Activated T-cell treated with anti-CD3 and anti-CD28 coated beads, Interleukin-2, amount 50 U/mL, for 72 hours (primary cell): Measurements from ENCODE around the gene ALKBH7. TPM values are rescaled to one million over a fixed set of nuclear protein-coding genes. Genes with fewer than 3 reads are reported as not detected.
A peak's percentile ranks its signal among the peaks of the same experiment; 100 is the strongest.
"Not testable (repeated sequence)": the region's sequence is repeated elsewhere in the genome, so short reads cannot be mapped to it uniquely, and the experiment has no call there.

ENCODE experiments used
- ATAC-seq, 2 donors: fragments of 150-1000 bp; cut with Tn5 transposase; replicated peaks in 1 of 2; 2 replicates each; pipeline ENCODE4 v1.10.0; 2021; ENCODE audit warnings: moderate library complexity in 2 of 2, mild to moderate bottlenecking in 1 of 2
- DNase-seq, 2 donors: peaks; one replicate each; pipeline ENCODE4 v3.0.0; 2021 to 2022; ENCODE audit warnings: mixed read lengths in 1 of 2
- H3K27ac Mint-ChIP-seq: one replicate; pipeline ENCODE4 v1.8.0; 2022; ENCODE audit warnings: mild to moderate bottlenecking, moderate library complexity, mixed read lengths
- H3K27me3 Mint-ChIP-seq: one replicate; pipeline ENCODE4 v1.8.0; 2022; ENCODE audit warnings: low read depth, mixed read lengths
- H3K36me3 Mint-ChIP-seq, 2 donors: one replicate each; pipeline ENCODE4 v1.8.0; 2022; ENCODE audit warnings: mixed read lengths in 2 of 2, mild to moderate bottlenecking in 1 of 2; ENCODE audit not compliant: insufficient read depth in 2 of 2
- H3K4me1 Mint-ChIP-seq: one replicate; pipeline ENCODE4 v1.8.0; 2022; ENCODE audit warnings: low read depth, mixed read lengths
- H3K4me3 Mint-ChIP-seq, 2 donors: one replicate each; pipeline ENCODE4 v1.8.0; 2022; ENCODE audit warnings: mild to moderate bottlenecking in 2 of 2, mixed read lengths in 2 of 2, moderate library complexity in 2 of 2
- H3K9me3 Mint-ChIP-seq, 2 donors: one replicate each; pipeline ENCODE4 v1.8.0; 2022; ENCODE audit warnings: mixed read lengths in 2 of 2
- total RNA-seq, 2 donors: library from RNA; stranded (reverse); gene quantifications; one replicate each; pipeline ENCODE4 v1.2.3, GENCODE V29; 2022

The ALKBH7 gene, protein sequence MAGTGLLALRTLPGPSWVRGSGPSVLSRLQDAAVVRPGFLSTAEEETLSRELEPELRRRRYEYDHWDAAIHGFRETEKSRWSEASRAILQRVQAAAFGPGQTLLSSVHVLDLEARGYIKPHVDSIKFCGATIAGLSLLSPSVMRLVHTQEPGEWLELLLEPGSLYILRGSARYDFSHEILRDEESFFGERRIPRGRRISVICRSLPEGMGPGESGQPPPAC
- total RNA-seq, result 10 to 100 TPM; 60.5 to 65.2 TPM

DNA sequence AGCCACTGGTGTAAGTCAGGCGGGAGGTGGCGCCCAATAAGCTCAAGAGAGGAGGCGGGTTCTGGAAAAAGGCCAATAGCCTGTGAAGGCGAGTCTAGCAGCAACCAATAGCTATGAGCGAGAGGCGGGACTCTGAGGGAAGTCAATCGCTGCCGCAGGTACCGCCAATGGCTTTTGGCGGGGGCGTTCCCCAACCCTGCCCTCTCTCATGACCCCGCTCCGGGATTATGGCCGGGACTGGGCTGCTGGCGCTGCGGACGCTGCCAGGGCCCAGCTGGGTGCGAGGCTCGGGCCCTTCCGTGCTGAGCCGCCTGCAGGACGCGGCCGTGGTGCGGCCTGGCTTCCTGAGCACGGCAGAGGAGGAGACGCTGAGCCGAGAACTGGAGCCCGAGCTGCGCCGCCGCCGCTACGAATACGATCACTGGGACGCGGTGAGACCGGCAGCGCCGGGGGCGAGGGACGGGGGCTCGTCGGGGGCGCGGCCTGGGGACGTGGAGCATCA is at the start of gene ALKBH7:
Gene ALKBH7 (plus strand): TSS at position 201 of the 502 bp plus-strand sequence. CDS start 27 bp downstream, at position 228.
- no peaks in the 10 kb centered on the region for H3K9me3 Mint-ChIP-seq
- H3K36me3 Mint-ChIP-seq, result peaks cover 0 to 6% of the 10 kb centered on the region in 2 donors
- H3K27me3 Mint-ChIP-seq, result no peaks in the 10 kb centered on the region
- peak; percentile 83 to 85 for ATAC-seq
- H3K27ac Mint-ChIP-seq, result peak within 1 kb of the TSS; percentile 83
- H3K4me1 Mint-ChIP-seq, result peaks cover 25% of the 10 kb centered on the region
- peak within 1 kb of the TSS; percentile 93 to 94 for H3K4me3 Mint-ChIP-seq
- peak; percentile 95 to 99 for DNase-seq

DNA sequence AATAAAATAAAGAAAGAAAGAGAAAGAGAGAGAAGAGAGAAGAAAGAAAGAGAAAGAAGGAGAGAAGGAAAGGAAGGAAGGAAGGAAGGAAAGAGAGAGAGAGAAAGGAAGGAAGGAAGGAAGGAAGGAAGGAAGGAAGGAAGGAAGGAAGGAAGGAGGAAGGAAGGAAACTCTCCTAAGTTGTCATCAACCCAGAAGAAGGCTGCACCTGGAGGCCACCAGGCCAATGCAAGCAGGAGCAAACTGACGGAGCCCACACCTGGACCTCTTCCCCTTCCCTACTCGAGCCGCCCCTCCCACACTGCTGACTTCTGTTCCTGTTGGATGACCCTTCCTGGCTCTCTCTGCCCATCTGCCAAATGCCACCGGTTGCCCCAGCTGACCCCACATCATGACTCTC is 47.8 kb upstream of the ALKBH7 start:
- Mint-ChIP-seq H3K27me3 (no peaks in the 10 kb centered on the region), H3K9me3 (peaks cover 0 to 2% of the 10 kb centered on the region in 2 donors), H3K36me3 (peaks cover 0 to 1% of the 10 kb centered on the region in 2 donors), H3K27ac (no peak overlapping the region), H3K4me1 (peaks cover 4% of the 10 kb centered on the region), H3K4me3 (no peak overlapping the region)
- ATAC-seq (no peak), DNase-seq (no peak)

DNA sequence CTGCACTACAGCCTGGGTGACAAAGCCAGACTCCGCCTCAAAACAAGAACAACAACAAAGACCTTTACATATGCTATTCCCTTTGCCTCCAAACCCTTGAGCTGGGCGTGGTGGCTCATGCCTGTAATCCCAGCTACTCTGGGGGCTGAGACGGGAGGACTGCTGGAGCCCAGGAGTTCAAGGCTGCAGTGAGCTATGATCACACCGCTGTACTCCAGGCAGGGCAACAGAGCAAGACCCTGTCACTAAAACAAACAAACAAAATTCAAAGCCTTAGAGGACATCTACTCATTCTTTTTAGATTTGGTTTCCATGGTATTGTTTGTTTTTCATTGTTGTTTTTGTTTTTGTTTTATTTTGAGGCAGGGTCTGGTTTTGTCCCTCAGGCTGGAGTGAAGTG is 47.0 kb upstream of the ALKBH7 start:
- ATAC-seq, result no peak
- no peaks in the 10 kb centered on the region for H3K27me3 Mint-ChIP-seq
- no peak for DNase-seq
- no peak overlapping the region for H3K27ac Mint-ChIP-seq
- H3K4me1 Mint-ChIP-seq, result peaks cover 4% of the 10 kb centered on the region
- H3K9me3 Mint-ChIP-seq, result peaks cover 0 to 2% of the 10 kb centered on the region in 2 donors
- H3K36me3 Mint-ChIP-seq, result peaks cover 0 to 1% of the 10 kb centered on the region in 2 donors
- H3K4me3 Mint-ChIP-seq, result no peak overlapping the region

DNA sequence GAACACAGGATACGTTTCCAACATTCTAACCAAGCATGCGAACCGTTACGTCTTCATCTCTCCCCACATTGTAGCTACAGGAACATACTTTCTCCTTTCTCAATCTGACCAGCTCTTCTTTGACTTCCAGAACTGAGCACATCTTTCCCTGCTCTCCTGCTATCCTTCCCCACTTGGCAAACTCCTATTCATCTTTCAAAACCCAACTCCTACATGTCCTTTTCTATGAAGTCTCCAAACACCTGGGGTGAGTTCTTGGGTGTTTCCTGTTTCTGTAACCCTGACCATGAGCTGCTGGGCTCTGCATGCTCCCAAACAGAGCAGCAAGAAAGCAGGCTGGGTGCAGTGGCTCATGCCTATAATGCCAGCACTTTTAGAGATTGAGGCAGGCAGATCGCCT is 45.8 kb upstream of the ALKBH7 start:
- Mint-ChIP-seq H3K36me3 (peaks cover 0 to 1% of the 10 kb centered on the region in 2 donors), H3K9me3 (peaks cover 0 to 2% of the 10 kb centered on the region in 2 donors), H3K4me1 (peaks cover 4% of the 10 kb centered on the region), H3K4me3 (no peak overlapping the region), H3K27ac (no peak overlapping the region), H3K27me3 (no peaks in the 10 kb centered on the region)
- no peak for ATAC-seq
- DNase-seq, result no peak

DNA sequence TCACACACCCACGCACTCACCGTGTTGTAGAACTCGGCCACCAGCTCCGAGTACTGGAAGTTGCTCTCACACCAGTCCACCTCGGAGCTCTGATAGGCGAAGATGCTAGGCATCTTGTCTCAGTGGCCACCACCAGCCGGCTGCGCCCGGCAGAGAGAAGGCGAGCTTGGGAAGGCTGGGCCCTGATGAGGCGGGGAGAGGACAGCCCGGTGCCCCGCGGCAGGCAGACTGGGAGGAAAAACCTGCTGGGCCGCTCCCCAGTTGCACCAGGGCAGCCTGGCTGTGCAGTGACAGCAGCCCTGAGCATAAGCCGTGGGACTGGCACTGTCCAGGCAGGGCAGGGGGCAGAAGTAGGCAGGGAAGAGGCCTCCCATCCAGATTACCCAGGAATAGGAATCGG is 39.2 kb upstream of the ALKBH7 start, which contains the start of gene ACER1:
Gene ACER1 (minus strand): TSS at position 174 of the 400 bp plus-strand sequence. CDS start 61 bp downstream, at position 113.
- H3K27me3 Mint-ChIP-seq, result no peaks in the 10 kb centered on the region
- ATAC-seq (no peak), DNase-seq (no peak)
- H3K27ac Mint-ChIP-seq, result no peak within 1 kb of the TSS
- no peaks in the 10 kb centered on the region for H3K36me3 Mint-ChIP-seq
- no peaks in the 10 kb centered on the region for H3K4me1 Mint-ChIP-seq
- H3K9me3 Mint-ChIP-seq, result no peaks in the 10 kb centered on the region
- no peak within 1 kb of the TSS for H3K4me3 Mint-ChIP-seq

DNA sequence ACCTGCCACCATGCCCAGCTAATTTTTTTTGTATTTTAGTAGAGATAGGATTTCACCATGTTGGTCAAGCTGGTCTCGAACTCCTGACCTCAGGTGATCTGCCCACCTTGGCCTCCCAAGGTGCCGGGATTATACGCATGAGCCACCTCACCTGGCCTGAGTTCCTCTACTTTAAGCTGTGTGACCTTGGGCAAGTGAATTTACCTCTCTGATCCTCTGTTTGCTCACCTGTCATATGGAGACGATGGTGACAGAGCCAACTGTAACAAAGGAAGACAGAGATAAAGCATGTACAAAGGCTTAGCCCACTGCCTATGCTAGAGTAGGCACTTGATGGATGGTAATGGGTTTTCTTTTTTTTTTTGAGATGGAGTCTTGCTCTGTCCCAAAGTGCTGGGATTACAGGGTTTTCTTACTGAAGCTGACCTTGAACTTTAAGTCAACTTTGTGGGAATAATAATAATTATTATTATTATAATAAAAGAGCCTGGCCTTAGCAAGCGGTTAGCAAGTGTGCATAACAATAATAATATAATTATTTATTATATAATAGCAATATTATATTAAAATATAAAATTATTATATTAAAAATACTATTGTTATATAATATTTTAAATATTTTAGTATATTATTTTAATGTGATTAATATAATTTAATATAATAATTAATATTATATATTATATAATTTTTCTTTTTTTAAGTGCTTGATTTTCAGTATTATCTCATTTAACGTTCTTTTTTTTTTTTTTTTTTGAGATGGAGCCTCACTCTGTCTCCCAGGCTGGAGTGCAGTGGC is 37.9 kb upstream of the ALKBH7 start:
- H3K27ac Mint-ChIP-seq, result no peak overlapping the region
- DNase-seq, result no peak
- no peak for ATAC-seq

DNA sequence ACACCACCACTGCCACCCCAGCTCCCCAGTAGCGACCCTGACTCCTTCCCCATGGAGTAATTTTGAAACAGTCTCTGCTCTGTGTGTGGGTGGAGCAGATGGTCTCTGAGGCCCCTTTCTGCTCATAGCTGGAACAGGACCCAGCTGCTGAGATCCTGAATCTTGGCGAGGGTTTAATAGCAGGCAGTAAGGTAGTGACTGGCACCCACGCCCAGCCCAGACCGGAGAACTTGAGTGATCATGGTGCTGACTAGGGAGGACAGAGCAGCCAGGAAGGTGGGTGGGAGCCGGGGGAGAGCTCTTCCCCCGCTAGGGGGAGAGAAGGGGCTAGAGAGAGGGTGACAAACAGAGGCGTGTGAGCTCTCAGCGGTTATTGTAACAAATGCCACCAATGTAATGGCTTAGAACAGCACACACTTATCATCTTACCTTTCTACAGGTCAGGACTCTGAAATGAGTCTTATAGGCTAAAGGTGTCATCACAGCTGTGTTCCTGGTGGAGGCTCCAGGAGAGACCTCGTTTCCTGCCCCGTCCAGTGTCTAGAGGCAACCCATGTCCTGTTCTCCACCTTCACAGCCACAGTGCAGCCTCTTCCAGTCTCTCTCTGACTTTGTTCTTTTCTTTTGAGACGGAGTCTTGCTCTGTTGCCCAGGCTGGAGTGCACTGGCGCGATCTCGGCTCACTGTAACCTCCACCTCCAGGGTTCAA is 31.9 kb upstream of the ALKBH7 start:
- H3K36me3 Mint-ChIP-seq, result peaks cover 0 to 4% of the 10 kb centered on the region in 2 donors
- peaks cover 1 to 4% of the 10 kb centered on the region in 2 donors for H3K9me3 Mint-ChIP-seq
- no peaks in the 10 kb centered on the region for H3K27me3 Mint-ChIP-seq
- peak in 1 of 2 donors; percentile 13 for DNase-seq
- no peak overlapping the region for H3K27ac Mint-ChIP-seq
- H3K4me3 Mint-ChIP-seq, result peak overlapping the region in 1 of 2 donors; percentile 31
- H3K4me1 Mint-ChIP-seq, result peaks cover 13% of the 10 kb centered on the region
- peak; percentile 39 to 55 for ATAC-seq

More for the DNA sequence above, 37.9 kb upstream of the ALKBH7 start:
- no peaks in the 10 kb centered on the region for H3K4me1 Mint-ChIP-seq
- no peaks in the 10 kb centered on the region for H3K27me3 Mint-ChIP-seq
- no peak overlapping the region for H3K4me3 Mint-ChIP-seq
- no peaks in the 10 kb centered on the region for H3K36me3 Mint-ChIP-seq
- peaks cover 0 to 1% of the 10 kb centered on the region in 2 donors for H3K9me3 Mint-ChIP-seq

DNA sequence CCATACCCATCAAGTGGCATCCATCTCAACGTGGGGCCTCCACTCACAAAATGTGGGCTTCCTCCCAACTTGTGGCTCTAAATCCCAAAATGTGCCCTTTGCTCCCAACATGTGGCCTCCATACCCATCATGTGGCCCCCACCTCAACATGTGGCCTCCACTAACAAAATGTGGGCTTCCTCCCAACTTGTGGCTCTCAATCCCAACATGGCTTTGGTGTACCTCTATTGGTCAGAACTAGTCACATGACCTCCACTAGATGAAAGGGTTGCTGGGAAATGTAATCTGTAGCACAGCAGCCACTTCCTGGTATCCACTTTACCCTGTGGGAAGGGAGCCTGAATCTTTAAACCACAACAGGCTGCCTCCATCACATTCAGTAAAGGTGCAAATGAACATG is 29.1 kb upstream of the ALKBH7 start:
- no peak for DNase-seq
- H3K4me1 Mint-ChIP-seq, result peaks cover 13% of the 10 kb centered on the region
- no peak overlapping the region for H3K27ac Mint-ChIP-seq
- ATAC-seq, result no peak
- peaks cover 0 to 4% of the 10 kb centered on the region in 2 donors for H3K36me3 Mint-ChIP-seq
- H3K9me3 Mint-ChIP-seq, result peaks cover 1 to 4% of the 10 kb centered on the region in 2 donors
- no peak overlapping the region for H3K4me3 Mint-ChIP-seq
- H3K27me3 Mint-ChIP-seq, result no peaks in the 10 kb centered on the region

DNA sequence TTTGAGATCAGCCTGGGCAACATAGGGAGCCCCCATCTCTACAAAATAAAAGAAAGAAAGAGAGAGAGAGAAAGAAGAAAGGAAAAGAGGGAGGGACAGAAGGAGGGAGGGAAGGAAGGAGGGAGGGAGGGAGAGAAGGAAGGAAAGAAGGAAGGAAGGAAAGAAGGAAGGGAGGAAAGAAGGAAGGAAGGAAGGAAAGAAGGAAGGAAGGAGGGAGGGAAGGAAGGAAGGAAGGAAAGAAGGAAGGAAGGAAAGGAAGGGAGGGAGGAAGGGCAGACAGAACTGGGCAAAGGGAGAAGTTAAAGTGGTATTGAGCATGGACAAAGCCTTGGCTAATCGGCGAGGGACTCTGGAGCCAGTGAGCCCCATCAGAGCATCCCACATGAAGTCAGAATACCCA is 23.3 kb upstream of the ALKBH7 start:
- H3K27me3 Mint-ChIP-seq, H3K4me3 Mint-ChIP-seq, DNase-seq, H3K36me3 Mint-ChIP-seq, H3K4me1 Mint-ChIP-seq, H3K27ac Mint-ChIP-seq, H3K9me3 Mint-ChIP-seq, ATAC-seq: not testable (repeated sequence)

DNA sequence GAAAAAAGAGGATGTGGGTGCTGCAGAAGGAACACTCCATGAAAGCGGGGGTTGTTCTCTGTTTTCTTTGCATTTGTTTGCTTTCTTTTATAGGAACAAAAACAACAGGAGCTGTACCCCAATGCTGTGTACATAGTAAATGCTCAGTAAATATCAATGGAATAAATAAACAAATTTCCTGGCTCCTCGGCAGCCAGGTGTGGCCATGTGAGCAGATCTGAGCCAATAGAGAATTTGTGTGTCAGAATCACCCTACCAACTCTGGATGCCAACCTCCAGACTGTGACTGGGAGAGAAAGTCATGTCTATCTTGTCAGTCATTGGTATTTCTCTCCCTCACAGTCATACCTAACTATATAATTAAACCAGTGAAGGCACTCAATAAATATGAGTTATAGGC is 21.9 kb upstream of the ALKBH7 start:
- no peaks in the 10 kb centered on the region for H3K4me1 Mint-ChIP-seq
- ATAC-seq (no peak), DNase-seq (no peak)
- peaks cover 0 to 2% of the 10 kb centered on the region in 2 donors for H3K36me3 Mint-ChIP-seq
- no peaks in the 10 kb centered on the region for H3K9me3 Mint-ChIP-seq
- H3K4me3 Mint-ChIP-seq, result no peak overlapping the region
- no peaks in the 10 kb centered on the region for H3K27me3 Mint-ChIP-seq
- H3K27ac Mint-ChIP-seq, result no peak overlapping the region

DNA sequence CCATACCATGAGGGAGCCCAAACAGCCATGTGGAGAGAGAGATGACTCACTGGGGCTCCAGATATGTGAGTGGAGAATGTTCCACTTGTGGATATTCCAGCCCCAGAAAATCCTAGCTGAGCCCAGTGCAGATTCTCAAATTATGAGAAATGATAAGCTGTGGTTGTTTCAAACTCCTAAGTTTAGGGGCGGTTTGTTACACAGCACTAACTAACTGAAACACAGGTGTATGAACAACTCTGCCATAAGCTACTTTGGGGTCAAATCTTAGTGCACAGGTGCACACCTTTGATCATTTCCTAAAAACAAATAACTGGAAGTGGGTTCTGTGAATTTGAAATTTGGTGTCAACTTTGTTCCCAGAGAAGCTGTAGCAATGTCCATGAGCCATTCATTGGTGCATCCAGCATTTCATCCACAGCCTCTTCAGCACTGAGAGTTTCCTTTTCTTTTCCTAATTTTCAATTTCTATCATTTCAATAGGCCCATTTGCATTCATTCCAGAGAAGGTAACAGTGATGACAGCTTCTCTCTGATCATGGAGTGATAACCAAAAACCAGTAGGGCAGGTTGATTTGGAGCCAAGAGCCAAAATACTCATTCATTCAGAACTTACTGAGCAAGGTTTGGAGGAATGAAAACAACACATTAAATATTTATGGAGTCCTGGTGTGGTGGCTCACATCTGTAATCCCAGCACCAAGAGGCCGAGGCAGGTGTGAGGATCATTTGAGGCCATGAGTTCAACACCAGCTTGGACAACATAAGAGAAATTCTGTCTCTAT is 20.0 kb upstream of the ALKBH7 start:
- DNase-seq (no peak), ATAC-seq (no peak)
- Mint-ChIP-seq H3K4me1 (no peaks in the 10 kb centered on the region), H3K27ac (no peak overlapping the region), H3K4me3 (no peak overlapping the region), H3K27me3 (no peaks in the 10 kb centered on the region), H3K9me3 (no peaks in the 10 kb centered on the region), H3K36me3 (peaks cover 0 to 2% of the 10 kb centered on the region in 2 donors)

DNA sequence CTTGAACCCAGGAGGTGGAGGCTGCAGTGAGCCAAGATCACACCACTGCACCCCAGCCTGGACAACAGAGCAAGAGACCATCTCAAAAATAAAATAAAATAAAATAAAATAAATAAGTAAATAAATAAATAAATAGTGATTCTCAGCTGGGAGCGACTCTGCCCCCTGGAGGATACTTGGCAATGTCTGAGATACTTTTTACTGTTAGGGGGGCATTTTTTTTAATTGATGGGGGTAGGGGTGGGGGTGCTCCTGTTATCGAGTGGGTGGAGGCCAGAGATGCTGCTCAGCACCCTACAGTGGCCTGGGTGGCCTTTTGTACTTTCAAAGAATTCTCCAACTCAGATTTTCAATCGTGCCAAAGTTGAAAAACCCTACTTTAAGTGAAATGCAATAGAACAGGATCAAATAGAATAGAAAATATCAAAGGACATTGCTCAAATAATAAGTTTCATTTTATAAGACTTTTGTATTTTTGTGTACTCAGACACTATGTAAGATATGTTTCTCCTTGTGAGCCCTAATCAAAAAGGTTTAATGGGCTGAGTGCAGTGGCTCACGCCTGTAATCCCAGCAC is 18.4 kb upstream of the ALKBH7 start:
- no peaks in the 10 kb centered on the region for H3K9me3 Mint-ChIP-seq
- no peaks in the 10 kb centered on the region for H3K4me1 Mint-ChIP-seq
- peaks cover 0 to 2% of the 10 kb centered on the region in 2 donors for H3K36me3 Mint-ChIP-seq
- H3K4me3 Mint-ChIP-seq, result no peak overlapping the region
- DNase-seq (no peak), ATAC-seq (no peak)
- no peak overlapping the region for H3K27ac Mint-ChIP-seq
- H3K27me3 Mint-ChIP-seq, result no peaks in the 10 kb centered on the region
